Activated naive CD4-positive, alpha-beta T cell treated with anti-CD3 and anti-CD28 coated beads, Interleukin-2, amount 50 U/mL, for 72 hours (primary cell): ENCODE data around the gene HIC2. TPM values are rescaled to one million over a fixed set of nuclear protein-coding genes. Genes with fewer than 3 reads are reported as not detected.
"Not testable (repeated sequence)": the region's sequence is repeated elsewhere in the genome, so short reads cannot be mapped to it uniquely, and the experiment has no call there.

ENCODE experiments used
- ATAC-seq, 2 donors: fragments of 150-1000 bp; cut with Tn5 transposase; 2 replicates each; pipeline ENCODE4 v1.10.0; 2021; ENCODE audit warnings: mild to moderate bottlenecking in 2 of 2, moderate library complexity in 2 of 2
- DNase-seq, 2 donors: peaks; one replicate each; pipeline ENCODE4 v3.0.0; 2021 to 2022; ENCODE audit warnings: low spot score in 2 of 2
- H3K27ac Mint-ChIP-seq, 2 donors: one replicate each; pipeline ENCODE4 v1.8.0; 2022; ENCODE audit warnings: mild to moderate bottlenecking in 2 of 2, mixed read lengths in 2 of 2
- H3K36me3 Mint-ChIP-seq, 2 donors: one replicate each; pipeline ENCODE4 v1.8.0; 2022; ENCODE audit warnings: mixed read lengths in 2 of 2
- H3K9me3 Mint-ChIP-seq, 2 donors: one replicate each; pipeline ENCODE4 v1.8.0; 2022; ENCODE audit warnings: mixed read lengths in 2 of 2
- total RNA-seq, 2 donors: library from RNA; stranded (reverse); gene quantifications; one replicate each; pipeline ENCODE4 v1.2.3, GENCODE V29; 2022

Gene HIC2, protein sequence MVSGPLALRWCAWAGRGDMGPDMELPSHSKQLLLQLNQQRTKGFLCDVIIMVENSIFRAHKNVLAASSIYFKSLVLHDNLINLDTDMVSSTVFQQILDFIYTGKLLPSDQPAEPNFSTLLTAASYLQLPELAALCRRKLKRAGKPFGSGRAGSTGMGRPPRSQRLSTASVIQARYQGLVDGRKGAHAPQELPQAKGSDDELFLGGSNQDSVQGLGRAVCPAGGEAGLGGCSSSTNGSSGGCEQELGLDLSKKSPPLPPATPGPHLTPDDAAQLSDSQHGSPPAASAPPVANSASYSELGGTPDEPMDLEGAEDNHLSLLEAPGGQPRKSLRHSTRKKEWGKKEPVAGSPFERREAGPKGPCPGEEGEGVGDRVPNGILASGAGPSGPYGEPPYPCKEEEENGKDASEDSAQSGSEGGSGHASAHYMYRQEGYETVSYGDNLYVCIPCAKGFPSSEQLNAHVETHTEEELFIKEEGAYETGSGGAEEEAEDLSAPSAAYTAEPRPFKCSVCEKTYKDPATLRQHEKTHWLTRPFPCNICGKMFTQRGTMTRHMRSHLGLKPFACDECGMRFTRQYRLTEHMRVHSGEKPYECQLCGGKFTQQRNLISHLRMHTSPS
- 1 to 10 TPM; 6.0 to 6.8 TPM for total RNA-seq

DNA sequence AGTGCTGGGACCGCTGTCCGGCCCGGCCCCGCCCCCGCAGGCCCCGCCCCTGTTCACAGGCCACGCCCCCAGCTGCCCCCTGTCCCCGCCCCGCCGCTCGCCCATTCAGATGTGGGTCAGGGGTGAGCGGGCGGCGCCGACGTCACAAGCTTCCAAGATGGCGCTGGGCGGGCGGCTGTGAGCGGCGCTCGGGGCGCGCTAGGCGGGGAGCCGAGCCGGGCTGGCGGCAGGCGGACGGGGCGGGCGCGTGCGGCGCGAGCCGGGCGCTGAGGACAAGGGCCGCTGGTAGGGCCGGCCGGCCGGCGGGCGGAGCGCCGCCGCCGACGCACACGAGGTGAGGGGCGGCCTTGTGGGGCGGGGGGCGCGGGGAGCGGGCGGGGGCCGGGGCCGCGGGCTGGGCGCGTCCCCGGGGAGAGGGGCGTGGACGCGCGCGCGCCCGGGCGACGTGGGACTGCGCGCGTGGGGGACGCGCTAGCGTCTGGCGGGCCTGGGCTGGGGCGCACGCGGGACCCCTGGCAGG, at the start of gene HIC2:
Gene HIC2, plus strand, starts transcription at position 145 of the 520 bp plus-strand sequence. CDS start 25,461 bp downstream, outside the sequence.
- H3K27ac Mint-ChIP-seq, H3K36me3 Mint-ChIP-seq, DNase-seq, H3K9me3 Mint-ChIP-seq: not testable (repeated sequence)
- ATAC-seq = peak; percentile 92

DNA sequence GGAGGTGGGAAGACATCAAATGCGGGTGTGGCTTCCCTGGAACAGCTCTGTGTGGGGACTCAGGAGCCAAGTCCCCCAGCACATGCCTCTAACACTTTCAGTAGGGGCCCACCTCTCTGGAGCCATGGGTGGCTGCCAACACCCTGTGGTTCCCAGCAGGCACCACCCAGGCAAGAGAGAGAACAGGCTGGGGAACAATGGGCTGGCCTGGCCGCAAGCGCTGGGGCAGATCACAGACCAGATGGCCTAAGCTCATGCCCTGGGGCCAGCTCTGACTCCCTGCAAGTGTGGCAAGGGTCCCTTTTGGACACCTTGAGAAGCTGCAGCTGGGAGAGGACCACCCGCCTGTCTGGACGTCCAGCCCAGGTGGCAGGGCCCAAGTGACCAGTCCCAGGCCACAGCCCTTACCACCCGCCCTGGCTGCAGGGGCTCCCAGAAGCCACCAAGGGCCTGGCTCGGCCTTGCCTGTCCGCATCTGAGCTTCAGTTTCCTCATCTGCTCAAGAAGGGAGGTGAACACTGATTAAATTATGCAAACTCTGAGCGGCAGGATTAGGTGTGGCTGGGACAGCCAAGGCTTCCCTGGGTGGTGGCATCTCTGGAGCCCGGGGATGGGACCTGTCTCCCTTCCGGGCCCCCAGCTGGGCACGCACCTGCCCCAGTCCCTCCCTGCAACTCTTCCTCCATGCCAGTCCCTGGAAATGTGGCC, 48.4 kb upstream of the HIC2 start:
- H3K36me3 Mint-ChIP-seq, H3K27ac Mint-ChIP-seq, H3K9me3 Mint-ChIP-seq, ATAC-seq, DNase-seq: not testable (repeated sequence)

DNA sequence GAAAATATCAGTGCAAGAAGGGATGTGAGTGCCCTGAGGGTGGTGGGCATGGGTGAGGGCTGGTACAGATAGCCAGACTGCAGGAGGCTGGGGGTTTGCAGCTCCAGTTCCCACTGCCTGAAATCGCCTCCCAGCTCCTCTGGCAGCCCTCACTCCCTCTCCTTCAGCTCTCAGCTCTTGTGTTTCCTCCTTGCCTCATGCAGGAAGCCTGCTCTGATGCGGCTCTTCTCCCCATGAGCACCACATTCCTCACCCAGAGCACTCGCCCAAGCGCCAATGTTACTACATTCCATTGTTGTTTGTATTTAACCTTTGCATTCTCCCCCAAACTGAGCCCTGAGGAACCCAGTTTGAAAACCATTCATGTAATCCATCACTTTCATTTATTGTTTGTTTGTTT, 41.3 kb upstream of the HIC2 start:
- H3K9me3 Mint-ChIP-seq, DNase-seq, H3K36me3 Mint-ChIP-seq, H3K27ac Mint-ChIP-seq, ATAC-seq: not testable (repeated sequence)

DNA sequence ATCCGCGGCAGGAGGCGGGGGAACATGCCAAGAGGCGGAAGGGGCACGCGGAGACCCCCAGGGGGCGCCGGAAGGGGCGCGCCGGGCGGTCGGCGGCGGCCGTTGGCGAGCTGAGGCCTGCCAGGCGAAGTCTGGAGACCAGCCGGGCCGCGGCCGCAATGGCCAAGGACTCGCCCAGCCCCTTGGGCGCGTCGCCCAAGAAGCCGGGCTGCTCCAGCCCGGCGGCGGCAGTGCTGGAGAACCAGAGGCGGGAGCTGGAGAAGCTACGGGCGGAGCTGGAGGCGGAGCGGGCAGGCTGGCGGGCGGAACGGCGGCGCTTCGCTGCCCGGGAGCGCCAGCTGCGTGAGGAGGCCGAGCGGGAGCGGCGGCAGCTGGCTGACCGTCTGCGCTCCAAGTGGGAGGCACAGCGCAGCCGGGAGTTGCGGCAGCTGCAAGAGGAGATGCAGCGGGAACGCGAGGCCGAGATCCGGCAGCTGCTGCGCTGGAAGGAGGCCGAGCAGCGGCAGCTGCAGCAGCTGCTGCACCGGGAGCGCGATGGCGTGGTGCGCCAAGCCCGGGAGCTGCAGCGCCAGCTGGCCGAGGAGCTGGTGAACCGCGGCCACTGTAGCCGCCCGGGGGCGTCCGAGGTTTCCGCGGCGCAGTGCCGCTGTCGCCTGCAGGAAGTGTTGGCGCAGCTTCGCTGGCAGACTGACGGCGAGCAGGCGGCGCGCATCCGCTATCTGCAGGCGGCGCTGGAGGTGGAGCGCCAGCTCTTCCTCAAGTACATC, 33.3 kb upstream of the HIC2 start, which contains the start of gene RIMBP3B:
Gene RIMBP3B, plus strand, starts transcription at position 51 of the 767 bp plus-strand sequence. Its CDS starts 108 bp downstream, at position 159.
- not testable (repeated sequence) for DNase-seq, H3K27ac Mint-ChIP-seq, H3K9me3 Mint-ChIP-seq, H3K36me3 Mint-ChIP-seq
- peak; percentile 83 to 91 for ATAC-seq

DNA sequence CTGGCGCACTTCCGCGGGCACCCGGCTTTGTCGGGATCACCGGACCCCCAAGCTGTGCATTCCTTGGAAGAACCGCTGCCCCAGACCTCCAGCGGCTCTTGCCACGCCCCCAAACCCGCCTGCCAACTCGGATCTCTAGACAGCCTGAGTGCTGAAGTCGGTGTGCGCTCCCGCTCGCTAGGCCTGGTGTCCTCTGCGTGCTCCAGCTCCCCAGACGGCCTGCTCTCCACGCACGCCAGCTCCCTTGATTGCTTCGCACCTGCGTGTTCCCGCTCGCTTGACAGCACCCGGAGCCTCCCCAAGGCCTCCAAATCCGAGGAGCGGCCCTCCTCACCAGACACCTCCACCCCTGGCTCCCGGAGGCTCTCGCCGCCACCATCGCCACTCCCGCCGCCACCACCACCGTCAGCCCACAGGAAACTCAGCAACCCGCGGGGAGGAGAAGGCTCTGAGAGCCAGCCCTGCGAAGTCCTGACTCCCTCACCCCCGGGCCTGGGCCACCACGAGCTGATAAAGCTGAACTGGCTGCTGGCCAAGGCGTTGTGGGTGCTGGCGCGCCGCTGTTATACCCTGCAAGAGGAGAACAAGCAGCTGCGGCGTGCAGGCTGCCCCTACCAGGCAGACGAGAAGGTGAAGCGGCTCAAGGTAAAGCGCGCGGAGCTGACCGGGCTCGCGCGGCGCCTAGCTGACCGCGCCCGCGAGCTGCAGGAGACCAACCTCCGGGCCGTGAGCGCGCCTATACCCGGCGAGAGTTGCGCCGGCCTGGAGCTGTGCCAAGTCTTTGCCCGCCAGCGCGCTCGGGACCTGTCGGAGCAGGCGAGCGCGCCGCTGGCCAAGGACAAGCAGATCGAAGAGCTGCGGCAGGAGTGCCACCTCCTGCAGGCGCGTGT, 32.5 kb upstream of the HIC2 start:
- peak; percentile 68 to 83 for ATAC-seq
- H3K9me3 Mint-ChIP-seq, H3K27ac Mint-ChIP-seq, H3K36me3 Mint-ChIP-seq, DNase-seq: not testable (repeated sequence)

DNA sequence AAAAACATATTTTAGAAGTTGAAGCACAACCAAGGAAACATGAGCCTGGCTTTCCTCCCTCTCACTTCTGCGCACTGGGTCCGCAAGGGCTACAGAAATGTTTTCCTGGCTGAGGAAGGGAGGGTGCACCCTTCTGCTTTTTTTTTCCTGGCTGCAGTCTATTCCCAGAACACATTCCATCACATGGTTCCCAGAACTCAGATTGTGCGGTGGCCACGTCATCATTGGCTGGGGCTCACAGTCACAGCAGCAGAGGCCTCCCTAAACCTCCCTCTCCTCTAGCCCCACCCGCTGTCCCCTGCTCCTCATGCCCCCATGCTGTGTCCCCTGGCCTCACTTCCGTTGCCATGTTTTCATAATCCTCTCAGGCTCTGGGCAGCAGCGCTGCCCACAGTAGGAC, 27.7 kb upstream of the HIC2 start:
- ATAC-seq, DNase-seq, H3K36me3 Mint-ChIP-seq, H3K9me3 Mint-ChIP-seq, H3K27ac Mint-ChIP-seq: not testable (repeated sequence)

DNA sequence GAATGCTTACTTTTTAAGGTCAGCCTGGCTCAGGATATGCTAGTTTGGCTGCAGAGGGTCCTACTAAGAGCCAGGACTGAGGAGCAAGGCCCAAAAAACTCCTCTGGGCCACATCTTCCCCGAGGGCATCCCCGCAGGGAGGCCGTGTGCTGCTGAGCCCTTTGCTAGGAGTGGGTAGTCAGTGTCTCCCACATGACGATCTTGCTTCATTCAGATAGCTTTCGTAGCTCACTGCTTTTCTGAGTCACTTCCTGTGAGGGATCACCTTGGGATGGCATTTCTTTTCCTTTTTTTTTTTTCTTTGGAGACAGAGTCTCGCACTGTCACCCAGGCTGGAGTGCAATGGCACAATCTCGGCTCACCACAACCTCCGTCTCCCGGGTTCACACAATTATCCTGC, 27.2 kb upstream of the HIC2 start:
- DNase-seq, H3K27ac Mint-ChIP-seq, ATAC-seq, H3K9me3 Mint-ChIP-seq, H3K36me3 Mint-ChIP-seq: not testable (repeated sequence)

DNA sequence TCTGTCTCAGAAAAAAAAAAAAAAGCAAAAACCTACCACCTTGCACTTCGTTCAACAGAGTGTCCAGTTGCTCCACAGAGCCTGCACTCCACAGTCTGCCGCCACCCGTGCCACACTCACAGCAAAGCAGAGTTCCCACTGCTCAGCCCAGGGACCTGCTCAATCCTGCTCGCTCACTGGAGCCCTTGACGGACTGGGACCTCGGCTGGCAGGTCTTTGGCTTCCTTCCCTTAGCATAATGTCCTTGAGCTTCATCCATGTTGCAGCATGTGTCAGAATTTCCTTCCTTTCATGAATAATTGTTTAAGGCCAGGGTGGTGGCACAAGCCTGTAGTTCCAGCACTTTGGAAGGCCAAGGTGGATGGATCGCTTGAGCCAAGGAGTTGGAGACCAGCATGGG, 22.6 kb upstream of the HIC2 start:
- ATAC-seq, DNase-seq, H3K27ac Mint-ChIP-seq, H3K9me3 Mint-ChIP-seq, H3K36me3 Mint-ChIP-seq: not testable (repeated sequence)

DNA sequence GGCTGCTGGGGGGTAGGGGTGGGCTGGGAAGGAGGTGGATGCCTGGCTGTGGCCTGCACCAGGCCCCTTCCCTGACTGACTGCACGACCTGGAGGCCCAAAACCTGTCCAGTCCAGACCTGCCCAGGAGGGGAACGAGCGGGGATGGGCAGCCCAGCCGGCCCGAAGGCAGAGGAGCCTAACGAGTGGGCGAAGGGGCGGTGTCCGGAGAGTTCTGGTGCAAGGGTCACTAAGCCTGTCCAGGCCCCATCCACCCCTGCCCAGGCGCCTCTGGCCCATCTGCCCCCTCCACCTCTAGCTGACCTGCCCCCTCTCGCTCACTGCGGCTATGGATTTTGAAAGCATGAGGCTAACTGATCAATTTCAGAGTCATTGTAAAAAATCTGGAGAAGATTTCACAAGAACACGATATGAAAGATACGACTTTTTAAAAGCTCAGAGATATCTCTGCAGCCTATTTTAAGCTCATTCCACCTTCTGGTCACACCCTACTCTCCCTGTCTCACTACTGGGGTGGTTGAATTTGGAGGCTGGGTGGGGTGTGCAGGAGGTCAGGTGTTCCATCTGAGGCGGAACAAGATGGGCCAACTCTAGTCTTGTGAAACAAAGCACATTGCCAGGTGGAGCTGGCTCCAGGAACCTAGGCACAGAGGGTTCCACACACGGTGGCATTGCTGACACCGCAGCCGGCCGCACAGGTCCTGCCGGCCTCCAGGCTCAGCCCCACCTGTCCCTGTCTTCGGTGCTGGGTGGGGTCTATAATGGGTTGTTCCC, 15.8 kb upstream of the HIC2 start:
- not testable (repeated sequence) for H3K27ac Mint-ChIP-seq, H3K9me3 Mint-ChIP-seq, DNase-seq, ATAC-seq, H3K36me3 Mint-ChIP-seq

DNA sequence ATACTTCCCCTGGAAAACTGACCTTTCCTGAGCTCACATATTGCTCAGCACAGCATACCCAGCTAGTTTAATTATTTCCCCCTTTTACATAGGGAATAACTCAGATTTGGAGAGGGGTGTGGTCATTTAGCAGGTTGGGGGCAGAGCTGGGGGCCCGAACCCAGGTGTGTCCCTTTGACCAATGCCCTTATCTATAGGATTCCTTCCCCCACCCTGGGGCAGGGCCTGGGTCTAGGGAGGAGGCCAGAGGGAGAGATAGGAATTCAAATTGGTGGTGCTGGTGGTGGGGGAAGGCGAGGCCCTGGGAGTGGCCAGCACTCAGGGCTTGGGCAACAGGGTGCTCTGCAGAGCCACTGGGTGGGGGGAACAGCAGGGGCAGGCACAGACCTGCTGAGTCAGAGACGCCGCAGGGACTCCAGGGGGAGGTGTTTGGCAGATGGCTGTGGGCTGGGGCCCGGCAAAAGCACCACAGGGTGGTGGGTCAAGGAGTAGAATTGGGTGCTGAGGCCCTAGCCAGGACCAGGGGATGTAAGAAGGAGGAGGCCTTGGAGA, 14.3 kb upstream of the HIC2 start:
- not testable (repeated sequence) for H3K36me3 Mint-ChIP-seq, H3K27ac Mint-ChIP-seq, H3K9me3 Mint-ChIP-seq, DNase-seq, ATAC-seq

DNA sequence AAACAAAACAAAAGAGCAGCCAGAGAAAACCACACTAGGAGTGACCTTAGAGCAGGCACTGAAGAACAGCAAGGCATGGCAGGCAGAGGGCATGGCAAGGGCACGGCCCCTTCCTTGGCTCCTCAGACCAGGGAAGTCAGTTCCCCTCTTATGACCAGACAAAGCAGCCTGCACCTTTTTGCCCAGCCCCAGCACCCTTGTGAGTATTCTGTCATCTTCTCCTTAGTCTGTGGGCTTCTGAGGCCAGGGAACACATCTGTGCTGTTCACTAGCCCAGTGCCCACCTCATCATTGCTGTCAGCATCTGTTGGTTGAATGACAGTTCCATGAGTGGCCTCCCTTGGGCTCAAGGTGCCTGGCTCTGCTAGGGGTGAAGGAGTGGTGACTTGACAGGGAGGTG, 10.0 kb upstream of the HIC2 start:
- not testable (repeated sequence) for H3K27ac Mint-ChIP-seq, ATAC-seq, H3K36me3 Mint-ChIP-seq, DNase-seq, H3K9me3 Mint-ChIP-seq

DNA sequence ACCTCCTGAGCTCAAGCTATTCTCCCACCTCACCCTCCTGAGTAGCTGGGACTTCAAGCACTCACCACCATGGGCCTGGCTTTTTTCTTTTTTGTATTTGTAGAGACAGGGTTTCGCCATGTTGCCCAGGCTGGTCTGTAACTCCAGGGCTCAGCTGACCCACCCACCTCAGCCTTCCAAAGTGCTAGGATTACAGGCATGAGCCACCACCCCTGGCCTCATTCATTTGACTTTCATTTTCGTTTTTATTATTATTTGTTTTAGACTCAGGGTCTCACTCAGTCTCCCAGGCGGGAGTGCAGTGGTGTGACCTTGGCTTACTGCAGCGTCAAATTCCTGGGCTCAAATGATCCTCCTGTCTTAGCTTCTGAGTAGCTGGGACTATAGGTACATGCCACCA, 9.4 kb upstream of the HIC2 start:
- H3K9me3 Mint-ChIP-seq, ATAC-seq, H3K36me3 Mint-ChIP-seq, H3K27ac Mint-ChIP-seq, DNase-seq: not testable (repeated sequence)

DNA sequence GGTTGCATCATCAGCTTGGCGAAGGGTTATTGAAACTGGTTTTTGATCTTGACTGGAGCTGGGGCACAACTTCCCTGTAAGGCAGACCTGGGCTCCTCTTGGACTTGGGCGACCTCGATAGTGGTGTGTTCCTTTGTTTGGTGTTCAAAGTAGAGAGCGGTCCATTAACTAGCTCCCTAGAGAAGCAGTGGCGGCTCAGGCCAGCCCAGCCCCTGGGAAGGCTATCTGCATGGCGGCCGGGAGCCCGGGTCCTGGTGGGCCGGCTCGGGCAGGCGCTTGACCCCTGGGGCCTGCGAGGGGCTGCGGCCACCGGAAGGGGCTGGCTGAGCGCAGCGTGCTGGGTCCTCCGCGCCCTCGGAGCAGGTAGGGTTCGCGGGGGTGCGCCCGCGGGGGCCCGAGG, 796 bp upstream of the HIC2 start:
- not testable (repeated sequence) for H3K9me3 Mint-ChIP-seq, H3K36me3 Mint-ChIP-seq, H3K27ac Mint-ChIP-seq, DNase-seq, ATAC-seq

DNA sequence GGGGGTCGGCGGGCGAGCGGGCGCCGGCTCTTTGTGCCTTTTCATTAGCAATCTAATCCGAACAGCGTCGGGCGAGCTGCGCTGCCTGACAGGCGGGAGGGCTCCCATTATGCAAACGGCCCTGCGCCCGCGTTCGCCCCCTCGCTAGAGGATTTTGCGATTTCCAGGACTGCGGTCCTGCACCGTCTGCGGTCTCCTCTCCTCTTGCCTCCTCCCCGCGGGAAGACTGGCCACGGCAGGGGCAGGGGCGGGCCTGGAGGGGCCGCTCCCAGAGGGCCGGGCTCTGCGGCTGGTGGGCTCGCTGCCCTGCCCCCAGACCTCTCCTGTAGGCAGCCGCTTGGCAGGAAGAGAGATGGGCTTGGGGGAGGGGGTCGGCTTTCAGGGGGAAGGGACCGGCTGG, 682 bp downstream of the HIC2 start:
- DNase-seq (peak in 1 of 2 donors; percentile 32), ATAC-seq (peak; percentile 13 to 33)
- H3K9me3 Mint-ChIP-seq, H3K27ac Mint-ChIP-seq, H3K36me3 Mint-ChIP-seq: not testable (repeated sequence)
